Suprapubic skin (tissue), 4 donors: Measurements from ENCODE around the gene DGCR2. TPM values are rescaled to one million over a fixed set of nuclear protein-coding genes. Genes with fewer than 3 reads are reported as not detected.

Source experiments
- DNase-seq, 2 donors: peaks; one replicate each; pipeline ENCODE4 v3.0.0-alpha.2; 2019; ENCODE audit warnings: low spot score in 2 of 2
- H3K27ac ChIP-seq: fragments of 200-600 bp; sonication (generic); one replicate; pipeline ENCODE4 v1.5.1; 2019
- H3K27me3 ChIP-seq: fragments of 200-600 bp; sonication (generic); one replicate; pipeline ENCODE4 v1.5.1; 2019
- H3K36me3 ChIP-seq: fragments of 200-600 bp; sonication (generic); one replicate; pipeline ENCODE4 v1.5.1; 2019
- H3K4me1 ChIP-seq: fragments of 200-600 bp; sonication (generic); one replicate; pipeline ENCODE4 v1.5.1; 2019
- H3K4me3 ChIP-seq: fragments of 200-600 bp; sonication (generic); one replicate; pipeline ENCODE4 v1.5.1; 2019; ENCODE audit warnings: mild to moderate bottlenecking
- H3K9me3 ChIP-seq: fragments of 200-600 bp; sonication (generic); one replicate; pipeline ENCODE4 v1.5.1; 2019
- EP300 ChIP-seq: sonication (generic); formaldehyde crosslinking; IDR thresholded peaks from one replicate; pipeline ENCODE4 v1.6.1; 2017; ENCODE audit warnings: antibody characterized with exemption
- POLR2A ChIP-seq, 2 donors: fragments of 450-650 bp; IDR thresholded peaks; one replicate each; pipeline ENCODE4 v1.6.1; 2017; ENCODE audit warnings: antibody characterized with exemption in 2 of 2, mild to moderate bottlenecking in 2 of 2, moderate library complexity in 2 of 2
- POLR2AphosphoS5 ChIP-seq, 3 donors: sonication (generic); formaldehyde crosslinking; IDR thresholded peaks; one replicate each; pipeline ENCODE4 v1.6.1; 2017; ENCODE audit warnings: antibody characterized with exemption in 3 of 3
- WGBS: methylation state at CpG from one replicate; pipeline ENCODE4 v1.1.5; 2018; 5-methylcytosine and 5-hydroxymethylcytosine counted together
- total RNA-seq, 4 donors: library from RNA; depleted of rRNA; stranded (reverse); fragments of >200 nt; gene quantifications; one replicate each; pipeline ENCODE4 v1.1.0, GENCODE V29; 2016
- TF ChIP-seq, protein P1 (sequence below), 2 donors: fragments of 200-600 bp in 1 of 2; fragments of 450-650 bp in 1 of 2; sonication (generic) in 1 of 2; IDR thresholded peaks; one replicate each; pipeline ENCODE4 v1.5.1; 2016 to 2019; ENCODE audit warnings: antibody characterized with exemption in 2 of 2, mild to moderate bottlenecking in 1 of 2, moderate library complexity in 1 of 2

The DGCR2 gene
- total RNA-seq, 4 donors from 2014 or later: 115 to 172 (median 130) TPM

DNA sequence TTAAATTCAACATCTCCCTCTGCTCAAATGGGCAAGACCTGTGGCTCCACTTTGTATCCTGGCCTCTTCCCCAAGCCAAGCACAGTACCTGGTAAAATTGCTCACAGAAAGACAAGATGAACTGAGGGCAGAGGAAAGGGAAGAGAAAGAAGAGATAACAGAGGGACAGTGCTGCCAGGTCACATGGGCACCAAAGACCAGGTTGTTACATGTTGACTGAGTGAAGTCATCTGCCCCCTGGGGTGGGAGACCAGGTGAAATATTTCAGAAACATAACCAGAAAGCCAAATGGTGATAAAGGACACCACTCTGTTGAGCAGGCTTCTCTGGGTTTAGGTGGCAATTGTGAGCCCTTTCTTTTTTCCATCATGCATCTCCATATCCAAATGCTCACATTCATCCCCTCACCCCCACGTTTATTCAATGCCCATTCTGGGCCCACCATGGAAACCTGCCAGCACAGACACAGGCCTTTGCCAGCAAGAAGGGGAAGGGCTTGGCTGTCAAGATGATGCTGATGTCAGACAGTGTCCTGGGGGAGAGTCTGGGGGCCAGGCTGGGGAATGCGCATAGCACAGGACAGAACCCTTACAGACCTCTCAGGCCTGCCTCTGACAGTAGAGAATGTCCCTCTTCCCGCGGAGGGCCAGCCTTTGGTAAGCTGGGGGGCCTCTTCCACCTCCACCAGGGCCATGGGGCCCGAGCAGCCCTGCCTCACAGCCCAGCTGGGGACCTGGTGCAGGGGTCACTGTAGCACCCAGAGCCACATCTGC lies 51.6 kb downstream of the DGCR2 start:
- TF ChIP-seq POLR2AphosphoS5 (IDR thresholded peaks at IDR 0.05) (no peak), EP300 (no peak), POLR2A (IDR thresholded peaks at IDR 0.05) (no peak)
- TF ChIP-seq, protein P1, sequence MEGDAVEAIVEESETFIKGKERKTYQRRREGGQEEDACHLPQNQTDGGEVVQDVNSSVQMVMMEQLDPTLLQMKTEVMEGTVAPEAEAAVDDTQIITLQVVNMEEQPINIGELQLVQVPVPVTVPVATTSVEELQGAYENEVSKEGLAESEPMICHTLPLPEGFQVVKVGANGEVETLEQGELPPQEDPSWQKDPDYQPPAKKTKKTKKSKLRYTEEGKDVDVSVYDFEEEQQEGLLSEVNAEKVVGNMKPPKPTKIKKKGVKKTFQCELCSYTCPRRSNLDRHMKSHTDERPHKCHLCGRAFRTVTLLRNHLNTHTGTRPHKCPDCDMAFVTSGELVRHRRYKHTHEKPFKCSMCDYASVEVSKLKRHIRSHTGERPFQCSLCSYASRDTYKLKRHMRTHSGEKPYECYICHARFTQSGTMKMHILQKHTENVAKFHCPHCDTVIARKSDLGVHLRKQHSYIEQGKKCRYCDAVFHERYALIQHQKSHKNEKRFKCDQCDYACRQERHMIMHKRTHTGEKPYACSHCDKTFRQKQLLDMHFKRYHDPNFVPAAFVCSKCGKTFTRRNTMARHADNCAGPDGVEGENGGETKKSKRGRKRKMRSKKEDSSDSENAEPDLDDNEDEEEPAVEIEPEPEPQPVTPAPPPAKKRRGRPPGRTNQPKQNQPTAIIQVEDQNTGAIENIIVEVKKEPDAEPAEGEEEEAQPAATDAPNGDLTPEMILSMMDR (IDR thresholded peaks at IDR 0.05): no peak
- 68% methylated on average over 5 of the region's 5 CpGs for WGBS
- Histone ChIP-seq H3K27me3 (no peaks in the 10 kb centered on the region), H3K4me3 (no peak overlapping the region), H3K4me1 (peaks cover 21% of the 10 kb centered on the region), H3K36me3 (peaks cover 50% of the 10 kb centered on the region), H3K27ac (no peak overlapping the region), H3K9me3 (no peaks in the 10 kb centered on the region)
- peak in 1 of 2 donors; percentile 52 for DNase-seq

DNA sequence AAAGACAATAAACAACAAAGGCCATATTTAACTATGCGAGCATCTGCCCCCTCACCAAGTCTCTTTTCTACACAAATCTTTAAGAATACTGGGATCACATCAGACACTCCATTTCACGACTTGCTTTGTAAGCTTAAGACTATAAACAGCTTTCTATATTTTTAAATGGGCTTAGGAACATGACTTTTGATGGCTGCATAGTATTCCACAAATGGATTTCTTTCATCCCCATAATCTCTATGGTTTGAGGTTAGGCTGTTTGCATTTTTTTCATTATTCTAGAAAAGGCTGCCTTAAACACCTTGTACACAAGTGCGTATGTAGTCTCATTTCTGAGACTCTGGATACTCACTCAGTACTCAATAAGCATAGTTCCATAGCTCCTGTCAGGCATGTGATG lies 52.8 kb downstream of the DGCR2 start:
- peaks cover 21% of the 10 kb centered on the region for H3K4me1 ChIP-seq
- DNase-seq: no peak
- H3K4me3 ChIP-seq: no peak overlapping the region
- 97% methylated on average over 3 of the region's 3 CpGs for WGBS
- H3K36me3 ChIP-seq: peaks cover 61% of the 10 kb centered on the region
- no peak overlapping the region for H3K27ac ChIP-seq
- TF ChIP-seq POLR2A (IDR thresholded peaks at IDR 0.05) (no peak), EP300 (no peak), POLR2AphosphoS5 (IDR thresholded peaks at IDR 0.05) (no peak)
- TF ChIP-seq, protein P1 (IDR thresholded peaks at IDR 0.05): no peak
- H3K9me3 ChIP-seq: no peaks in the 10 kb centered on the region
- no peaks in the 10 kb centered on the region for H3K27me3 ChIP-seq

DNA sequence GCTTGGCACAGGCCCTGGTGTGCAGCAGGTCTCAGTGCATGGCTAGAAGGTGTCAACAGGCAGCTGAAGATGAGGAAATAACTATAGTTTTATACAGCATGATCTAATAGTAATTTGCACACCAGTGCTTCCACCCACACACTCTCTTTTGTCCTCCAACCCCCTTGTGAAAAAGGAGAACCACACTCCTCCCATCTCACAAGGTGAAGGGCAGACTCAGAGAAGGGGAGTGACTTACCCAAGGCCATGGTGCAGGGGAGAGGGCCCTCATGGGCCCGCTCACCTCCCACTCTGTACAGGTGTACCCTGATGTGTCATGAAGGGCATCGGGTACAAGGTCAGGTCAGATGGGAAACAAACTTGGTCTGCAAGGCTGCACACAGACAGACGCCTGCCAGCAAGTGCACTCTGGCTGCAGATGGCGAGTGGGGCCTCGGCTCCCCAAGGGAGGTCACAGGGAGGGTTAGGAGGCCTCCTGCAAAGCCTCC lies 53.4 kb downstream of the DGCR2 start:
- 94% methylated on average over 5 of the region's 5 CpGs for WGBS
- peak in 1 of 2 donors; percentile 32 for DNase-seq
- Histone ChIP-seq H3K4me1 (peaks cover 21% of the 10 kb centered on the region), H3K4me3 (no peak overlapping the region), H3K36me3 (peaks cover 68% of the 10 kb centered on the region), H3K27ac (no peak overlapping the region), H3K27me3 (no peaks in the 10 kb centered on the region), H3K9me3 (no peaks in the 10 kb centered on the region)
- TF ChIP-seq, protein P1 (IDR thresholded peaks at IDR 0.05): no peak
- no peak for TF ChIP-seq EP300
- TF ChIP-seq POLR2A (IDR thresholded peaks at IDR 0.05): no peak
- no peak for TF ChIP-seq POLR2AphosphoS5 (IDR thresholded peaks at IDR 0.05)

DNA sequence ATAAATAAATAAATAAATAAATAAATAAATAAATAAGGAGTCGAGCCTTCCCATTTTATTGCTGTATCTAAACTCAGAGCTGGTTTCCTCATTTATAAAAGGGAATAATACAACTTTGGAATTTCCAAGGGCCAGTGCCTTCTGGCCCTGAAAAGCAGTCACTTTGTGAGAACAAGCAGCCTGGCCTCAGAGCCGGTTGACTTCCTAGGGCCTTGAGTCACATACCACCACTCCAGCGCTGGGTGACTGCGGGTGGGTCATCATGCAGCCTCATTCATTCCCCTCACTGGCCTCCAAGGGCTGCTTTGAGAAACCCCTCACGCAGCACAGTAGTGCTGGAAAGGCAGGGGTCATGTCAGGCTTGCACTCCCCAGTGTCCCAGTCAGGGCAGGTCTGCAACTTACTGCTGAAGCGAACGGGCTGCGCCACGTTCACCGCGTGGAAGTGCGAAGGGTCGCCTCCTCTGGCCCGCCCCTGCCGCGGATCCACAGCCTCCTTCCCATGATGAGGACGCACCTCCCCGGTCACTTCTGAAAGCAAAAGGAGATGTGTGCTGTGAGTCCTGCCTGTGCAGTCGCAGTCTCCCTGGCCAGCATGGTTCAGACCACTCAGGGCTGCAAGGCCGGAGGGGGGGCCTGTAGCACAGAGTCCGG lies 54.4 kb downstream of the DGCR2 start:
- Histone ChIP-seq H3K36me3 (peaks cover 77% of the 10 kb centered on the region), H3K27me3 (no peaks in the 10 kb centered on the region), H3K4me3 (no peak overlapping the region), H3K27ac (no peak overlapping the region), H3K4me1 (peaks cover 21% of the 10 kb centered on the region), H3K9me3 (no peaks in the 10 kb centered on the region)
- DNase-seq: peak in 1 of 2 donors; percentile 71
- WGBS: 91% methylated on average over 19 of the region's 21 CpGs
- TF ChIP-seq EP300: no peak
- TF ChIP-seq, protein P1 (IDR thresholded peaks at IDR 0.05): no peak
- no peak for TF ChIP-seq POLR2A (IDR thresholded peaks at IDR 0.05)
- no peak for TF ChIP-seq POLR2AphosphoS5 (IDR thresholded peaks at IDR 0.05)
